MG63 (cell line): Measurements from ENCODE around the gene FCRL2. TPM values are rescaled to one million over a fixed set of nuclear protein-coding genes. Genes with fewer than 3 reads are reported as not detected.
"Not testable (repeated sequence)": the region's sequence is repeated elsewhere in the genome, so short reads cannot be mapped to it uniquely, and the experiment has no call there.

ENCODE experiments used
- DNase-seq: peaks from one replicate; pipeline ENCODE4 v3.0.0-alpha.2; 2020
- H3K27me3 ChIP-seq: fragments of 250-450 bp; sonication (Bioruptor Pico); 2 replicates; pipeline ENCODE4 v1.5.1; 2020; ENCODE audit warnings: mild to moderate bottlenecking, moderate library complexity
- H3K36me3 ChIP-seq: fragments of 250-450 bp; sonication (Bioruptor Pico); 2 replicates; pipeline ENCODE4 v1.5.1; 2020; ENCODE audit warnings: mild to moderate bottlenecking, moderate library complexity
- H3K4me3 ChIP-seq: fragments of 250-450 bp; sonication (Bioruptor Pico); 2 replicates; pipeline ENCODE4 v1.5.1; 2020; ENCODE audit warnings: mild to moderate bottlenecking, moderate library complexity
- H3K9me3 ChIP-seq: fragments of 250-450 bp; sonication (Bioruptor Pico); 2 replicates; pipeline ENCODE4 v1.5.1; 2020; ENCODE audit warnings: mild to moderate bottlenecking, moderate library complexity
- total RNA-seq: library from RNA; depleted of rRNA; stranded (reverse); fragments of >200 nt; shearing (Covaris generic); gene quantifications from 2 replicates; pipeline ENCODE4 v1.2.3, GENCODE V29; 2014; ENCODE audit warnings: low replicate concordance

FCRL2 gene
- total RNA-seq, 1 experiment from 2014 or later: not detected

DNA sequence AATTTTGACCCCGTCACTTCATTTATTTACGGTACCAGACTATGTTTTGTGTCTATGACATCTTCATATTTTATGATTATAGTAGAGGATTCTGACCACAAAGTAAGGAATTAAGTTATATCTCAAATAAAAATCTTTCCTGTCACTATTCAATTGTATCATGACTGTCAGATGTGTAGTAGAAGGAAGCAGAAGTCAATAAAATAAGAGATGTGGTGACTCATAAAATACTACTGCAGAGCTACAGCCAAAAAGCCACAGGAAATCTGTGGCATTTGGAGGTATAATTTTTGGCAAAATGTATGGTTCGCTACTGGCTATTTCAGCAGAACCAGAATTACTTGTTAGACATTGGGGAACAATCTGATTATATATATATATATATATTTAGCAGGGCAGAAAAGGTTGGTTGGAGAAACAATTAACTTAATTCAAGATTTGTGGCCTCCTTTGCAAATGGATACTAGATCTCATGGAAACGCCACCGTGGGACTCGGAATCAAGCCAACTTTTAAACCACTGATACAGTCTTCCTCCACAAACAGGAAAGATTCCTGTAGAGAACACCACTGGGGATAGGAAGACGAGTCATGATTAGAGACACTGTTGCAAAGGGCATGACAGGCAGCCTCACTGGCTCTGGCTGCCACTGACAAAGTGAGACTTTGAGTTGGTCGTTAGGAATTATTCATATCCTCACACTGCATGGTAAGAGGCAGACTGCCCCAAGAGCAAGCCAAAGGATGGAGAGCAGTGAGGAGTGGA, 5.1 kb downstream of the FCRL2 start:
- Histone ChIP-seq H3K27me3 (peaks cover 3% of the 10 kb centered on the region; the same call in 1 of the 2 replicates), H3K4me3 (no peak overlapping the region), H3K9me3 (no peaks in the 10 kb centered on the region), H3K36me3 (no peaks in the 10 kb centered on the region)
- DNase-seq: no peak

DNA sequence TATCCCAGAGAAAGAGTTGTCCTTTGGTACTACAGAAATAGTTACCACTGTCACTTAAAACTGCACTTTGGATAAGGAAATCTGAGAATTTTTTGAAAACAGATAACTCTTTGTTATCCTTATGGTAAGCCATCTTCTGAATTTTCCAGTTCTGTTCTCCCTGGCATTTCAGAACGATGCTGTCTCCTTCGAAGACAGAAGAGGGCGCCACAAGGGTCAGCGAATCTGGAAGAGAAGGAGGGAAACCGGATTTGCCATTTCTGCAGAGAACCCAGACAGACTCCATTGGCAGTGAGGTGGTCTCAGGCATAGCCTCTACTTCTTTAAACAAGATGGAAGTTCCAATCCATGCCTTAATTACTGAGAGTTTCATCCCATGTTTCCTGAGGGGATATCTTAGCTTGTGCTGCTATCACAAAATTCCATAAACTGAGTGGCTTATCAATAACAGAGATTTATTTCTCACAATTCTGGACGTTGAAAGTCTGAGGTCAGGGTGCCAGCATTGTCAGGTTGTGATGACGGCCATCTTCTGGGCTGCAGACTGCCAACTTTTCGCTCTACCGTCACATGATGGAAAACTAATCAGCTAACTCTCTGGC, 6.4 kb downstream of the FCRL2 start:
- no peak overlapping the region for H3K4me3 ChIP-seq
- peaks cover 3% of the 10 kb centered on the region; the same call in 1 of the 2 replicates for H3K27me3 ChIP-seq
- no peaks in the 10 kb centered on the region for H3K9me3 ChIP-seq
- DNase-seq: no peak
- H3K36me3 ChIP-seq: no peaks in the 10 kb centered on the region

- H3K4me3 ChIP-seq: no peak overlapping the region
- no peaks in the 10 kb centered on the region for H3K36me3 ChIP-seq
- peaks cover 3% of the 10 kb centered on the region for H3K27me3 ChIP-seq
- no peak for DNase-seq
- H3K9me3 ChIP-seq: no peaks in the 10 kb centered on the region
Observed at GRCh38 chr1:157766792-157767191, 10.1 kb downstream of the FCRL2 start.

GRCh38 chr1:157758018-157758417, 18.9 kb downstream of the FCRL2 start:
- no peak overlapping the region for H3K4me3 ChIP-seq
- no peak for DNase-seq
- H3K9me3 ChIP-seq: no peaks in the 10 kb centered on the region
- no peaks in the 10 kb centered on the region for H3K36me3 ChIP-seq
- H3K27me3 ChIP-seq: no peaks in the 10 kb centered on the region

DNA sequence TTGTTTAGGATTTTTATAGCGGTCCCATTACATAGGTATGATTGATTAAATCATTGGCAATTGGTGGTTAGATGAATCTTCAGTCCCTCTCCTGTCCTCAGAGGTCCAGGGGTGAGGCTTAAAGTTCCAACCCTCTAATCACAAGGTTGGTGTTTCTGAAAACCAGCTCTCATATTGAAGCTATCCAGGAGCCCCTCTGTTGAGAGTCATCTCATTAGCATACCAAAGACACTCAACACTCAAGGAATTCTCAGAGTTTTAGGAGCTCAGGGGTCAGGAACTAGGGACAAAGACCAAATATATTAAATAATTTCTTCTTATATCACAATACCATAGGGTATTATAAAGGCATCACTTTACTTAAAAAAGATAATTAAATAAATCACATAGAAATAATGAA, 23.3 kb downstream of the FCRL2 start:
- DNase-seq: no peak
- Histone ChIP-seq H3K9me3 (no peaks in the 10 kb centered on the region), H3K36me3 (no peaks in the 10 kb centered on the region), H3K4me3 (no peak overlapping the region), H3K27me3 (no peaks in the 10 kb centered on the region; the same call in 1 of the 2 replicates)

- Histone ChIP-seq H3K36me3 (no peaks in the 10 kb centered on the region), H3K4me3 (no peak overlapping the region), H3K9me3 (no peaks in the 10 kb centered on the region), H3K27me3 (no peaks in the 10 kb centered on the region; the same call in 1 of the 2 replicates)
- DNase-seq: no peak
Observed at GRCh38 chr1:157751283-157751682, 25.6 kb downstream of the FCRL2 start.

DNA sequence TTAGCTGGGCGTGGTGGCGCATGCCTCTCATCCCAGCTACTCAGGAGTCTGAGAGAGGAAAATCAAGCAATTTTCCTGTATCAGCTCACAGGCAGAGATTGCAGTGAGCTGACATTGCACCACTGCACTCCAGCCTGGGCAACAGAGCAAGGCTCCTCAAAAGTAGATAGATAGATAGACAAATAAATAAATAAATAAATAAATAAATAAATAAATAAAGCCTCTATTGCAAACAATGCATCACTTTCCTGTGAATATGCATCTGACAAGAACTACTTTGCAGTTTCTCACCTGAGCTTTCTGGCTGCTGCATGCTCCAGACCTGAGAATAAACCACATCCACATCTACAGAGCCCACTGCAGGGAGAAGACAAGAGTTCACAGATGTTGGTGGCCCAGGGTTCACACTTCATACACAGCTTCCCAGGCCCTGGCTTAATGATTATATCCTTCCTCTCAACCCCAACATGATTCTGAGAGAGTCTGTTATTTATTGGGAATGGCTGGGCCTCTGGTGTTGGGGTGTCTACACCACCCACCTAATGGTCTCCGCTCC, 28.6 kb downstream of the FCRL2 start:
- no peaks in the 10 kb centered on the region for H3K36me3 ChIP-seq
- no peaks in the 10 kb centered on the region for H3K9me3 ChIP-seq
- no peak for DNase-seq
- H3K27me3 ChIP-seq: no peaks in the 10 kb centered on the region; the same call in 1 of the 2 replicates
- H3K4me3 ChIP-seq: no peak overlapping the region

- Histone ChIP-seq H3K36me3 (no peaks in the 10 kb centered on the region), H3K4me3 (no peak overlapping the region), H3K9me3 (no peaks in the 10 kb centered on the region), H3K27me3 (no peaks in the 10 kb centered on the region)
- peak; percentile 2 for DNase-seq
Observed at GRCh38 chr1:157739229-157739901, 37.6 kb downstream of the FCRL2 start.

- H3K36me3 ChIP-seq, H3K9me3 ChIP-seq, H3K4me3 ChIP-seq, H3K27me3 ChIP-seq, DNase-seq: not testable (repeated sequence)
Observed at GRCh38 chr1:157735991-157736390, 40.9 kb downstream of the FCRL2 start.

- Histone ChIP-seq H3K27me3 (no peaks in the 10 kb centered on the region), H3K36me3 (no peaks in the 10 kb centered on the region), H3K4me3 (no peak overlapping the region), H3K9me3 (no peaks in the 10 kb centered on the region)
- no peak for DNase-seq
Observed at GRCh38 chr1:157734321-157734720, 42.6 kb downstream of the FCRL2 start.

- H3K9me3 ChIP-seq: no peaks in the 10 kb centered on the region
- H3K27me3 ChIP-seq: peaks cover 4% of the 10 kb centered on the region; the same call in 1 of the 2 replicates
- H3K4me3 ChIP-seq: no peak overlapping the region
- no peak for DNase-seq
- no peaks in the 10 kb centered on the region for H3K36me3 ChIP-seq
Observed at GRCh38 chr1:157732755-157733154, 44.2 kb downstream of the FCRL2 start.

DNA sequence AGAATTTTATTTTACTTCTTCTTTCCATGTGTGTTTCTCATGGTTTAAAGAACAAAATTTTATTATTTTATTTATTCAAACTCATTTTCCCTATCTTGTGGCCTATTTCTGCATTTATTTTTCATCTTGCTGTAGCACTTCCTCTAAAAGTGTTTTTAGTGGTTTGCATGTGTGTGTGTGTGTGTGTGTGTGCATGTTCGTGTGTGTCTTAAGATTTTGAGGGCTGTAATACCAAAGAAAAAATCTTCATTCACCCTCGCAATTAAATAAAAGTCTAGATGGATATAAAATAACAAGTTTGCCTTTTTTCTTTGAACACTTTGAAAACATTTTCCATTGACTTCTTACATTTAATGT, 51.7 kb downstream of the FCRL2 start:
- no peaks in the 10 kb centered on the region for H3K9me3 ChIP-seq
- DNase-seq: no peak
- H3K36me3 ChIP-seq: no peaks in the 10 kb centered on the region
- no peak overlapping the region for H3K4me3 ChIP-seq
- H3K27me3 ChIP-seq: peaks cover 4% of the 10 kb centered on the region

- no peak for DNase-seq
- Histone ChIP-seq H3K27me3 (peaks cover 4% of the 10 kb centered on the region), H3K36me3 (no peaks in the 10 kb centered on the region), H3K9me3 (no peaks in the 10 kb centered on the region), H3K4me3 (no peak overlapping the region)
Observed at GRCh38 chr1:157724537-157725220, 52.3 kb downstream of the FCRL2 start.

DNA sequence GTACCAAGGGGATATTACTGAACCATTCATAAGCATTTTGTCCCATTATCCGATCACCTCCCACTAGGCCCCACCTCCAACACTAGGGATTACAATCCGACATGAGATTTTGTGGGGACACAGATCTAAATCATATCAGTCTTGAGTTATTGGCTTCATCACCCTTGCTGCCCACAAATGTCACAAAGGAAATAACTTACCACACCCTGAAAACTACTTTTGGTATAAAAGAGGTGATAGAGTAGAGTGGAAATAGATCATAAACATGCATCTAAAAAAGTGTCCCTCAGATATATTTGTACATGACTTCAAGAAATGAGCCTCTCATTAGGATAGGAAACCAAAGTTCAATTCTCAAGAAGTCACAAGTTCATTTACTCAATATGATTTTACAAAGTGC, 53.8 kb downstream of the FCRL2 start:
- peaks cover 2% of the 10 kb centered on the region for H3K27me3 ChIP-seq
- no peak overlapping the region for H3K4me3 ChIP-seq
- DNase-seq: no peak
- no peaks in the 10 kb centered on the region for H3K9me3 ChIP-seq
- H3K36me3 ChIP-seq: no peaks in the 10 kb centered on the region

DNA sequence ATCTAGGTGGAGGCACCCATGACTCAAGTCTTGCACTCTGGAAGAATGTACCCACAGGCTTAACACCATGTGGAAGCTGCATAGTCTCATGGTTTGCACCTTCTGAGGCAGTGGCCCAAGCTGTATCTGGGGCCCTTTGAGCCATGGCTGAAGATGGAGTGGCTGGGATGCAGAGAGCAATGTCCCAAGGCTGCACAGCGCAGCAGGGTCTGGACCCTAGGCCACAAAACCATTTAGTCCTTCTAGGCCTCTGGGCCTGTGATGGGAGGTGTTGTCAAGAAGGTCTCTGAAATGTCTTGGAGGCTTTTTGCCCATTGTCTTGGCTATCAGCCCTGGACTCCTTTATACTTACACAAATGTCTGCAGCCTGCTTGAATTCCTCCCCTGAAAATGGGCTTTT, 54.9 kb downstream of the FCRL2 start:
- DNase-seq: no peak
- Histone ChIP-seq H3K36me3 (no peaks in the 10 kb centered on the region), H3K4me3 (no peak overlapping the region), H3K27me3 (no peaks in the 10 kb centered on the region; the same call in 1 of the 2 replicates), H3K9me3 (no peaks in the 10 kb centered on the region)

- DNase-seq: no peak
- no peak overlapping the region for H3K4me3 ChIP-seq
- H3K9me3 ChIP-seq: no peaks in the 10 kb centered on the region
- no peaks in the 10 kb centered on the region for H3K36me3 ChIP-seq
- H3K27me3 ChIP-seq: no peaks in the 10 kb centered on the region; the same call in 1 of the 2 replicates
Observed at GRCh38 chr1:157715736-157716135, 61.2 kb downstream of the FCRL2 start.

DNA sequence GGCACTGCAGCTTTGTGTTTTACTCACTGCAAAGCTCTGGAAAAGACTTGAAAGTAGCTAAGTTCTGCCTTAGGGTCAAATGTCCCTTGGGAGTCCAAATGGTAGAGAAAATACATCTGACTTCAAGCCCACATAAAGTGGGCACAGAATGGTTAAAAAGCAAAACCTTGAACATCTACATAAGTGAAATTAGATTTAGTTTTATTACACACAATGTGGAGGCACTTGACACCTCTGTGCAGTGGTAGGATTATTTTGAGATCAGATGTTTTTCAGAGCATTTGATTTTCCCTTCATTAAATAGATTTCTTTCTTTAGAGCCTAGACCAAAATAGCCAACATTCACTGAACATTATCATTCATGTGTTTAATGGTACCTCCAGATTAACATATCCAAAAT, 65.1 kb downstream of the FCRL2 start:
- Histone ChIP-seq H3K36me3 (no peaks in the 10 kb centered on the region), H3K9me3 (no peaks in the 10 kb centered on the region), H3K4me3 (no peak overlapping the region), H3K27me3 (0 out of 2 replicates have a peak, but pooled peaks cover 3% of the 10 kb centered on the region)
- no peak for DNase-seq
